AG08395 (cell line): ENCODE results near the gene EXOC3.
"Not testable (repeated sequence)": the region's sequence is repeated elsewhere in the genome, so short reads cannot be mapped to it uniquely, and the experiment has no call there.

Source experiments
- DNase-seq: peaks from one replicate; pipeline ENCODE4 v3.0.0; 2012; ENCODE audit warnings: mixed read lengths, low spot score

The EXOC3 gene

DNA sequence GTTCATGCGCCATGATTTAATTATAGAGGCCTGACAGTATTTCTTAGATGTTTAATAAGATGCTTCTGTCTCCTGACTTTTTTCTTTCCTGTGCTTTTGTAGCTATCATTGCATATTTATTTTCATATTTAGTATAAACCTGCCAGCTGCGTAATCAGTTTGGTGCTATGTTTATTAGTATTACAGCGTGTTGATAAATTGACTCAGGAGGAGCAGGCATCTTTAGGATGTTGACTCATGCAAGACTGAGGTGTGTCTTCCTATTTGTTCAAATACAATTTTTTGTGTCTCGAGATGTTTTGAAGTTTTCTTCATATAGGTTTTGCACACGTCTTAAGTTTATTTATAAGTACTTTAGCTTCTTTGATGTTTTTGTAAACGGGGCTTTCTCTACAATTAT lies 35.9 kb upstream of the EXOC3 start:
- no peak for DNase-seq

DNA sequence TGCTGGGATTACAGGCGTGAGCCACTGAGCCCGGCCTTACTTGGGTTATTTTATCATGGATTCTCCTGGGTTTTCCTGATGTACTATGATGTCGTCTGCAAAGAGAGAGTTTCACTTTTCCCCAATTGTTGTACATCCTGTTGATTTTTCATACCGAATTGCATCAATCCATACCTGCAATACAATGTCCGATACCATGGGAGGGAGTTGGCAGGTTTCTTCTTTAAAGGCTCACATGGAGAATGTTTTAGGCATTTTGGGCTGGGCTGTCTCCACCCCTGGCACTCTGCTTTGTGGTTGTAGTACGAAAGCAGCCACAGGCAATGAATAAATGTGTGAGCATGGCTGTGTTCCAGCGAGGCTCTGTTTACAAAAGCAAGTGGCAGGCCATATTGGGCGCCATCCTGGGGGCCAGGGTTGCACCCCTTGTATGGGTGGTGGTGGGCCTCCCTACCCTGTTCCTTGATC lies 35.1 kb upstream of the EXOC3 start:
- DNase-seq = no peak

DNA sequence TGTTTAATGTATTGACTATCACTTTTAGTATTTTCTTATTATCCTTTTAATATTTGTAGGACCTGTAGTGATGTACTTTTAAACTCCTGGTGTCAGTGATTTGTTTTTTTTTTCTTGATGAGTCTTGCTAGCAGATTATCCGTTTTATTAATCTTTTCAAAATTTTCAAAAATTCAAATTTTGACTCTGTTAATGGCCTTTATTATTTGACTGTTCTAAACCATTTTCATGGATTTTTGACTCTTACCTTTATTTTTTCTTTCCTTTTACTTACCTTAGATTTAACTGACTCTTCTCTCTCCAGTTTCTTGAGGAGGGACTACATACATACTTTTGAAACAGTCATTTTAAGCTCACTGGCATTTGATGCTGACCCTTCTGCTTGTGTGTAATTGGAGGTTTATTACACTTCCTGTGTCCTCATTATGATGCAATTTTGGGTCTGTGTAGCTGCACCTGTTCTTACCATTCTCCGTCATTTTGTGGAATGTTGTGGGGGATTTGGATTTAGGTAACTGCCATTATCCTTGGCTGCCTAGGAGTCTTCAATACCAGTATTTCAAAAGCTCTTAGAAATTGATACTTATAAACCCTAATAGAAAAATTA lies 32.0 kb upstream of the EXOC3 start:
- DNase-seq = no peak

DNA sequence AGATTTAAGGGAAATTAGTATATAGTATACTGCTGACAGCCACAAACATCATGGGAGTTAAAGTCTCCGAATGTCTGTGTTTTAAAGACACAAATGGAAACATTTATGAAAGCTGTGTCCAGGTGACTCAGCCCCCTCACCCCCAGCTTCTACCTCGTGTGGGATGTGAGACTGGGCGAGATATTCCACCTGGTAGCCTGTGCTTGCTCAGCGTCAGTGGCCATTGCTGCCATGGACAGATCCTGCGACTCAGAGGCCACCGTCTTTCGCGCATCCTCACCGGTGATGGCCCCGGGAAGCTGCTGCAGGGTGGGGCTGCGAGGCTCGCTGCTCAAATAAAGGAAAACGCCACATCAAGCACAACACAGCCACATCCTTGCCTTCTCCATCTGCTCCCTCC lies 31.2 kb upstream of the EXOC3 start:
- no peak for DNase-seq

DNA sequence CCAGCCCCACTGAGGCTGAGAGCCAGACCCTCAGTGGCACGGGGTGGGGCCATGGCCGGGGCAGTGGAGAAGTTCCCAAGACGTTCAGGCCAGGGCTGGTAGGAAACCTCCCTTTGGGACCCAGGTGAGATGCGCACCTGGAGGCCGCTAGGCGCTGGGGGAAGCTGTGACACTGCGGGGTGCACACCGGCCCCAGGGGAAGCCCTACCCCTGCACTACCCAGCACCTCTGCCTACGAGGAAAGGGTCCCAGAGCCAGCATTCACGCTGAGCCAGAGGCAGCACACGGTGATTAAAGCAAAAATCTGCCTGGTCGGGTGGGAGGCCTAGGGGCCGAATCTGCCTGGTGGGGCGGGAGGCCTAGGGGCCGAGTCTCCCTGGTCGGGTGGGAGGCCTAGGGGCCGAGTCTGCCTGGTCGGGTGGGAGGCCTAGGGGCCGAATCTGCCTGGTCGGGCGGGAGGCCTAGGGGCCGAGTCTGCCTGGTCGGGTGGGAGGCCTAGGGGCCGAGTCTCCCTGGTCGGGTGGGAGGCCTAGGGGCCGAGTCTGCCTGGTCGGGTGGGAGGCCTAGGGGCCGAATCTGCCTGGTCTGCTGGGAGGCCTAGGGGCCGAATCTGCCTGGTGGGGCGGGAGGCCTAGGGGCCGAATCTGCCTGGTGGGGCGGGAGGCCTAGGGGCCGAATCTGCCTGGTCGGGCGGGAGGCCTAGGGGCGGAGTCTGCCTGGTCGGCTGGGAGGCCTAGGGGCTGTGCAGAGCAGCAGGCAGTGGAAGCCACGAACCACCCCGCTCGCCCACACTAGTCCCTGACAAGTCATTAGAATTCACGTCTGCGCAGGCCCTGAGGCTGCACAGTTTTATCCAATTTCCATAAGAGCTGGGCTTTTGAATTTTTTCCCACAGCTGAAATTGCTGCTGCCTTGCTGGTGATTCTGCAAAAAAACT lies 27.7 kb upstream of the EXOC3 start:
- DNase-seq = not testable (repeated sequence)

DNA sequence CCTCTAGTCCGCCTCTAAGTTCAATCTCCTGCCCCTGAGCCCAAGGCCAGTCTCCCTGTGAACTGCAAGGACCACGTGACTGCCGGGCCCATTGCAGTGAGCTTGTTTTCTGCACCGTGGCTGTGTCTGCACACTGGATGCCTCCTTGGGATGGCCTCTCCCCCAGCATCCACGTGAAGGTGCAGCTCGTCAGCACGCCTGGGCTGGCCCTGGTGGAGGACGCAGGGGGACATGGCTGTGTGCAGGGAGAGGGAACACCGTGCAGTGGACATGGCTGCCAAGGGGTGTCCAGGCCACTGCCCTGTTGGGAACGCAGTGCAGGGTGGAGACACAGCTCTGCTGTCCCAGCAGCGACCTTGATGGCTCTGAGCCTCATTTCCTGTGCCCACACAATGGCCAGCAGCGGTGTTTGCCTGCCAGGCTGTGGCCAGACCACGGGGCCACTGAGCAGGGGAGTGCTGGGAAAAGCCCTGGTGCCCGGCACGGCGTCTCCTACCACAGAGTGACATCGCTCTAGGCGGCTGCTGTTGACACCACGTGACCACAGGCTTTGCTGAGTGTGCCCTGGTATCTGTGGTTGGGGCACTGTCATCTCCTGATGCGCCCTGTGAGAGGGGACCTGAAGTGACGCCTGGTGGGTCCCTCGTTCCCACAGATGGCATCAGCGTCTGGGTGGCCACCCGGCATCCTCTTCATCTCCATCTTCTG lies 26.9 kb upstream of the EXOC3 start:
- no peak for DNase-seq

DNA sequence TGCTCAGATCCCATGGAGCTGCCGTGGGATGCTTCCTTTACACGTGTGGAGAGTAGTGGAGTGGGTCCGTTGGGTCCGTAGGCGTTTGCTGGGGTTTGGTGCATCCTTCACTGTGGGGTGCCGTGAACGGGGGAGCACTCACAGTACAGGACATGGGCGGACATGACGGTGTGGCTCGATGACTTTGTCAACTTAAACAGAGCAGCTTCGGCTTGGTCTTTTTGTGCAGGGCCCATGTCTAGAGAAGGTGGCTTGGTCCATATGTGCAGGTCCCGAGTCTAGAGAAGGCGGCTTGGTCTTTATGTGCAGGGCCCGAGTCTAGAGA lies 26.4 kb upstream of the EXOC3 start:
- no peak for DNase-seq

DNA sequence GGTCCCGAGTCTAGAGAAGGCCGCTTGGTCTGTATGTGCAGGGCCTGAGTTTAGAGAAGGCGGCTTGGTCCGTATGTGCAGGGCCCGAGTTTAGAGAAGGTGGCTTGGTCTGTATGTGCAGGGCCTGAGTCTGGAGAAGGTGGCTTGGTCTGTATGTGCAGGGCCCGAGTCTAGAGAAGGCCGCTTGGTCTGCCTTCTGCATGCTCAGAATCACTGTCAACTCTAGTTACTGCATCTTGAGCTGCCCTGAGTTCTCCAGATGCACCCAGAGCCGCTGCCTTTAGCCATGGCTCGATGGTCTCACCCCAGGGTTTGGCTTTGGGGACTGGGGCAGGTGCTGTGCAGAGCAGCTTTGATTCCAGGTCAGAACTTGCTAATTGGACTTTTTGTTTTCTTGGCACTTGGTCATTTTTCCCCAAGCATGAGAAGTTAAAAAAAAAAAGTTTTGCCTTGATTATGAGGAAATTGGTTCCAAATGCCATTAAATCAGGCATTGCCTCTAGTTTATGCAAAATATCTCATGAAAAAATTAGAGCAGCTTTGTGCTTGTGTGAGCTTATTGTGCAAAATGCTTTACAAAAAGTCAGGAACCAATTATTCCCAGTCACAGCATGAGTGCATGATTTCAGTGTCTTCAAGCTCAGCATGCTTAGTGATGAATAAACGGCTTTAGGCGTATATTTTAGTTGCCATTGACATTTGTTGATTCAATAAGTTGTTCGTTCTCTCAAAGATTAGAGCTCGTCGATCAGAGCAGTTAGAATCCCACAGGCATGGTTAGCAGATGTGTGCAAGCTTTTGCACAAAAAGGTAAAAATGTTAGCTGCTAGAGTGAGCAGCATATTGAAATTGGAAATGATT lies 25.4 kb upstream of the EXOC3 start:
- DNase-seq = no peak

DNA sequence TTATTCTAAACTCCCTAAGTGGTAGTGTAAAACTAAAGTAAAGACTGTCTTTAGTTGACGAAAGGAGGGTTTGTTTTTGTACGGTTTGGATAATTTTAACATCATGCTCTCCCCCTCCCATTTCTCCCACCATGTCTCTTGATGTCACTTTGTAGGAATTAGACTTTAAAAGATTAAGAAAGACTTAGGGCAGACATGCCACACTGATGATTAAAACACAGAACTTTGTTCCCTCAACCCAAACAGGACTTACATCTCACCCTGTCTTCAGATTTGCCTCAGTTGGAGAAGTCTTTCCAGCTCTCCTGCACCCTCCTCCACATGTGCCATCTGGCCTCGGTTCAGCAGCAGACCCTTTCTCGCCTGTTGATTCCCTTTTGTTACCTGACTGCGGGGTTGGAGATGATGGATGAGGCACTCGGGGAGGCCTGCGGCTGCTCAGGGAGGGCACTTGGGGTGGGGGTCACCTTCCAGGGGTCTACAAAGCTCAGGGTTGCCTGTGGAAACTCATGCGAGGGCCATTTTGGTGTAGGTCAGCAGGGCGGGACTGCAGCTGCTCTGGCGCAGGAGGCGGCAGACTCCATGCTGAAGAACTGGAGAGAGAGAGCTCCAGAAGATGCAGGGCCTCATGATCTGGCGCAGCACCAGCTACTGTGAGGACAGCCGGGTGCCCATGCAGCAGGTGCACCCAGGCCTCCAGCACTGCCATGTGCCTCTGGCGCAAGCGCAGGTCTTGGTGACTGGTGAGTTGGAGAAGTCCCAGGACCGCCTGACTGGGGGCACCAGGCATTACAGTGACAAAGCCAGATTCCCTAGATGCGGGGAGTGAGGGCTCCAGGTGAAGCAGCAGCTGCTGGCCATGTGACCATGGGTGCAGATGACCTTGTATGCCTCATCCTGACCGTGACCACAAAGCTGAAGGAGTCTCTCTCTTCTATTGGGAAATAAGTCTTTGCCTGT lies 24.5 kb upstream of the EXOC3 start:
- DNase-seq = peak; percentile 68

DNA sequence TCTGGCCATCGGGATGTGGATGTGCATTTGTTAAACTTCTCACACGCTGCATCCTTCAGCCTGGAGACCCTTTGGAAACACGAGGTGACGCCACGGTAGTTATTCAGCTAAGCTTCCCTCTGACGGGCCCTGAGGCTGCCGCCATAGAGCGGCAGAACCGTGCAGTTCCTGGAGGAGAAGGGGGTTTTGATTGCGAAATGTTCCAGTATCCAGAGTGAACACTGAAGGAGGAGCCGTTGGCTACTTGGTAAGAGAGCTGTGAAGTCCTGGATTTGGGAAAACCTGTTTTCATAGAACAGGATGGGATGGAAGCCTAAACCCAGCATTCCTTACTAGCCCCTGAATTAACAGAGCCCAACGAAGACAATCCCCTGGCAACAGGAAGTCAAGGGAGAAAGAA lies 23.0 kb upstream of the EXOC3 start:
- no peak for DNase-seq

DNA sequence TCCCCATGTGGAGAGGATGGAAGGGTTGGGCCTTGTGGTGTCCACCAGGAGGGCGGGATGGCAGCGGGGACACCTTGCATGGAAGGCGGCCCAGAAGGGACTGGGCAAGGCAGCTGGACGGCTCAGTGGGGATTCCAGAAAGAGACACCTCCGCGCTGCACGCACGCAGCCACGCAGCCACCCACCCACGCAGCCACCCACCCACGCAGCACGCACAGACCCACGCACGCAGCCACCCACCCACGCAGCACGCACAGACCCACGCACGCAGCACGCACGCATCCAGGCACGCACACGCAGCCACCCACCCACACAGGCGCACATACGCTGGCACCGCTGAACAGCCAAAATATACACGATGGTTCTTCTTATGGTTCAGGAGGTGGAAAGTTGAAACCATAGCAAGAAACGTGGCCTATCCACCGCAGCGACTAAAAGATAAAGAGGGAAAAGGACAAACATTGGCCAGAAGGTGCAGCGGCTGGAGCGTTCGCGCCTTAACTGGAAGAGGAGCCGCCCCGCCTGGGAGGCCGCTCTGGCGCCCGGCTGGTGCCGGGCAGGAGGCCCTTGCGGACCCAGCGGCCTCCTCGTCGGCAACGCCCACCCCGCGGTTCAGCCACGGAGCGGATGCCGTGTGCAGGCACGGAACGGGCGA lies 22.2 kb upstream of the EXOC3 start:
- no peak for DNase-seq

DNA sequence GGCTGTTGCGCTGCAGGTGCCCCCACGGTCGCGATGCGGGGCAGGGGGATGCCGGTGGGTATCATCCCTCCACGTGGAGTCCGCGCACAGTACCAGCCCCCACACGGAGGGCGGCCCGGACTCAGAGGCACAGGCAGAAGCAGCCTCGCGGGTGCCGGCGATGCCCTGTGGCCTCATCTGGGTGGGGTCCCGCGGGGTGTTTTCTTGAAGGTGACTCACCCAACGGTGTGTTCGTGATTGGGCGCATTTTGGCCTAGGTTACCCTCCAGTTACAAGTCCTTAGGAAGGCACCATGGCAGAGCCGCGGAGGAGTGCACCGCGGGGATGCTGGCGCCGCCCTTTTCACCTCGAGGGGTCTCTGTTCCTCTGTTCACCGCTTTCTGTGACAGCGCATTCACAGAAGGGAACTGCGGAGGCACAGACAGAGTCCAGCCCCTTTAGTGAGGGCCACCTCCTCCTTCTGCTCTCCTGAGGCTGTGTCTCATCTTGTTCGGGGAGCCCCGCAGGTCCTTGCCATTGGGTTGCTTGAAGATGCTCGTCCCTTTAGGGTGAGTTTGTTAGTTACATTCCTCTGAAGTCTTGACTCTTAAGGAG lies 21.6 kb upstream of the EXOC3 start:
- DNase-seq = no peak

DNA sequence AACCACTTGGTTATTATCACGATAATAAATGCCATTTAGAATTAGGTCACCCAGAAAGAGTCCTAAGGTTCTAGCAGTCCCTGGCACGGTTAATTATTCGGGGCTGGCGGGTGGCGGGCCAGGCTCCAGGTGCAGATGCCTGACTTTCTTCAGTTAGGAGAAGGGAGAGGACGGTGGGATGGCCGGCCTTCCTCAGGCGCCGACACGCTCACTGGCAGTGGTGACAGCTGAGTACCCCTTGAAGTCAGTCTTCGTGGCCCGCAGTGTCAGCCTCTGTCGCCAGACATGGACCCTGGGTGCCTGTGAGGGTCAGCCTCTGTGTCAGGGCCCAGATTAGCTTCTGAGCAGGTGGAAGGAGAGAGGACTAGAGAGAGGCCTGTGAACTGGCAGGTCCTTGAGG lies 21.1 kb upstream of the EXOC3 start:
- no peak for DNase-seq

DNA sequence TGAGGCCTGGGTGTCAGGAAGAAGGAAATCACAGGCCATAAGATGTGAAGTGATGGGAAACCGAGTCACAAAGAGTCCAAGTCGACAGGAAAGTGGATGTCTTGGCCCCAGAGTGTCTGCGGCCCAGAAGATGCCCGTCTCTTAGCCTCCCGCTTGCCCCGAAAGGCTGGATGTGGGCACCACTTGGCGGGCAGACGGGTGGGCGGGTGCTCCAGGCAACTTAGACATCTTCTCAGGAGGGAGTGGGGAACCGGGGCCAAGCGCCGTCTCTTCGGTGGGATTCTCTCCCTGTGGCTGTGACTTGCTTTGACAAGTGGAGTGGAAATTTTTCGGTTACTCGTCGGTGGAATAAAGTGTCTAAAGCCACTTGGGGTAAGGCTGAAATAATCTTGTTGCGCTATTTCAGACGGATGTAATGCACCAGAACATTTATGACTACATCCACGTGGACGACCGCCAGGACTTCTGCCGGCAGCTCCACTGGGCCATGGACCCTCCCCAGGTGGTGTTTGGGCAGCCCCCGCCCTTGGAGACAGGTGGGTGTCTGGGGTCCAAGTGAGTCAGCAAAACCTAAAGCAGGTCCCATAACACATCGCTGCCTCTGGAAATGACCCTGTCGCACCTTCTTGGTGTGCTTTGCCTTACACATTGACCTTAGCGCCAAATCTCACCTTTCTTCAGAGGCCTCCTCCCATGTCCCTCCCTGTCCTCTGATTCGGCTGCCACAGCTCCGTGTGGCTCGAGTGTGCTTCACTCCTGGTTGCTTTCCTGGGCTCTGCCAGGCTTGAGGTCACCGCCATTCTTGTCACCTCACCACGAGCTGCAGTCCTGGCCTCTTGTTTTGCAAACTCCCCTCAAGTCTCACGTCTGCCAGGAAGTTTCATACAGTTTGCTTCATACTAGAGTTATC lies 20.4 kb upstream of the EXOC3 start:
- no peak for DNase-seq

DNA sequence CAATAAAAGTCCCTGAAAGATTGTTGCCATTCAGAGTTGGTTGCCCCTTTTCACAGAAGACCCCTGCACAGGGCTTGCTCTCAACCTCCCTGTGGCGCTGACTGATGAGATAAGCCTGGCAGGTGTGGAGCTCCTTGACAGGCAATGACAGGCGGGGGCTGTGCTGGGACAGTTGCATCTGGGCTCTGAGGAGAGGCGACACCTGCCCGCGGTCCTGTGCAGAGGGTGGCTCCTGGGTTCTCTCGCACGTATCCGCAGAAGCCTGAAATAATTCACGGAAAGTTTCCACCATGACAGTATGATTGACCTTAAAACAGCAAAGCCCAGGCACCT lies 19.8 kb upstream of the EXOC3 start:
- no peak for DNase-seq

DNA sequence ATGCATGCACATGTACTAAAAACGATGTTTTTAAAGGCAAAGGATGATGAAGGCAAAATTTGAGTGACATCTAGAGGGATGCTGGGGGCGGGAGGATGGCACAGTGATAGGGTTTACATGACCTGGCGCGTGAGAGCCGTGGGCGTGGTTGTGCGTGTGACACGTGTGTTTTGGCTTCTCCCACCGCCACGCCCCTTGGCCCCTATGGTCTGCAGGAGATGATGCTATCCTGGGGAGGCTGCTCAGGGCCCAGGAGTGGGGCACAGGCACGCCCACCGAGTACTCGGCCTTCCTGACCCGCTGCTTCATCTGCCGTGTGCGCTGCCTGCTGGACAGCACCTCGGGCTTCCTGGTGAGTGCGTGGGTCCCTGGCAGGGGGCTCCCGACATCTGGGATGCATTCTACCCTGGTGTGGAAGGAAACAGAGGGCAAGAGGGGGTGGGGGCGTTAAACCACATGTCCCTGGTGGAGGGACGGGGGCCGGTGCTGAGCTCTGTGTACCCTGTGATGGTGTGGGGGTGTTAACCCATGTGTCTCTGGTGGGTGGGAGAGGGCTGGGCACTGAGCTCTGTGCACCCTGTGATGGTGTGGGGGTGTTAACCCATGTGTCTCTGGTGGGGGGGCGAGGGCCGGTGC lies 19.2 kb upstream of the EXOC3 start:
- DNase-seq = no peak

DNA sequence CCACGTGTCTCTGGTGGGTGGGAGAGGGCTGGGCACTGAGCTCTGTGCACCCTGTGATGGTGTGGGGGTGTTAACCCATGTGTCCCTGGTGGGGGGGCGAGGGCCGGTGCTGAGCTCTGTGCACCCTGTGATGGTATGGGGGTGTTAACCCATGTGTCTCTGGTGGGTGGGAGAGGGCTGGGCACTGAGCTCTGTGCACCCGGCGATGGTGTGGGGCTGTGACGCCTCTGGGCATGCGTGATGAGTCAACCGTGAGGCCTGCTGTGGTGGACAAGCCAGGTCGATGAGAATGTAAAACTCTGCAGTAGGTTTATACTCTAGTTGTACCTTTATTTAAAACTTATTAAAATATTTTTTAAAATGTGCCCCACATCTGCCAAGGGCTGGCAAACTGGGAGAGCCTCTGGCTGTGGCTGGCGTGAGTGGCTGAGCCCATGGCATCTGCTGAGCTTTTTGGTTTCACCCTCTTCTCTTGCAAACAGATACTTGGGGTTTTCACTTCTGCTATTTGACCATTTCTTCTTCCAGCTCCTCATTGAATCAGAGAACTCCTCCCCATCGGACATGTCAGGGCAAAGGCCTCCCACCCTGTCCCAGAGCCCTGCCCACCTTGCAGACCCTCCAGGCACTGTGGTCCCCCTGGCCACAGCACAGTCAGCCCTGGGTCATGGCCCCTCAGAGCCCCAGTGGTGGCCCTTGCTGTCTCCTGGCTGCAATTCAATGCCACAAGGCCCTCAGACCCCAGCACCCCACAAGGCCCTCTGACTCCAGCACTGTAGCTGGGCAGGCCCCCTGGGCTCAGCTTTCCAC lies 18.5 kb upstream of the EXOC3 start:
- peak; percentile 66 for DNase-seq

DNA sequence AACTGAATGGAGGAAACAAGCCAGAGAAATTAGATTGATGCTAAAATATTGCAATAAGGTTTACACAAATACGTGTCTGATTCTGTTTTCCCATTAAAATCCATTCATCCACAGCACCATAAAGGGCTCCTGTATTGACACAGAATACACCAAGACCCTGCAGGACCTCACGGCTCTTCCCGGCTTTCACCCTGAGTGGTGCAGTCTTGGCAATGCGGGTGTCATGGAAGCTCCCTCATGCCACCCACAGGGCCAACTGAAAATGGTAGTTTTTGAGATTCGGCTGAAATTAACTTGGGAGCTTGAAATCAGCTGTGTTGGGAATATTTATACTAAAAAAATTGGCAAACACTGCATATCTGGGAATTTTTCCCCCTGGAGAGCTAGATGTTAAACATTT lies 17.3 kb upstream of the EXOC3 start:
- DNase-seq = no peak
